CD4-positive, alpha-beta T cell treated with Interleukin-10 for 1 hour (primary cell): Measurements from ENCODE around the gene LOXL4.

Source experiments
- DNase-seq: peaks from one replicate; pipeline ENCODE4 v3.0.0-alpha.2; 2020

Gene LOXL4

GRCh38 chr10:98263088-98263487 is 4.9 kb downstream of the LOXL4 start:
- no peak for DNase-seq

- DNase-seq = no peak
Measured at GRCh38 chr10:98262571-98262970, 5.4 kb downstream of the LOXL4 start.

- no peak for DNase-seq
Measured at GRCh38 chr10:98261436-98262277, 6.3 kb downstream of the LOXL4 start.

- no peak for DNase-seq
Measured at GRCh38 chr10:98260752-98261151, 7.2 kb downstream of the LOXL4 start.

GRCh38 chr10:98260350-98260749 is 7.6 kb downstream of the LOXL4 start:
- DNase-seq = no peak

GRCh38 chr10:98259606-98260315 is 8.2 kb downstream of the LOXL4 start:
- DNase-seq = no peak

- DNase-seq = no peak
Measured at GRCh38 chr10:98258683-98259454, 9.1 kb downstream of the LOXL4 start.

GRCh38 chr10:98257961-98258360 is 10.0 kb downstream of the LOXL4 start:
- no peak for DNase-seq

- DNase-seq = no peak
Measured at GRCh38 chr10:98257198-98257597, 10.8 kb downstream of the LOXL4 start.

- DNase-seq = no peak
Measured at GRCh38 chr10:98256692-98257091, 11.3 kb downstream of the LOXL4 start.

GRCh38 chr10:98255146-98255877 is 12.7 kb downstream of the LOXL4 start:
- no peak for DNase-seq

GRCh38 chr10:98254234-98254974 is 13.6 kb downstream of the LOXL4 start:
- DNase-seq = no peak

- no peak for DNase-seq
Measured at GRCh38 chr10:98253499-98253898, 14.5 kb downstream of the LOXL4 start.

- DNase-seq = no peak
Measured at GRCh38 chr10:98252464-98252863, 15.5 kb downstream of the LOXL4 start.

- no peak for DNase-seq
Measured at GRCh38 chr10:98251399-98251798, 16.6 kb downstream of the LOXL4 start.

GRCh38 chr10:98249134-98249533 is 18.9 kb downstream of the LOXL4 start:
- no peak for DNase-seq

- no peak for DNase-seq
Measured at GRCh38 chr10:98248018-98248417, 20.0 kb downstream of the LOXL4 start.

- DNase-seq = no peak
Measured at GRCh38 chr10:98246911-98247805, 20.8 kb downstream of the LOXL4 start.

- no peak for DNase-seq
Measured at GRCh38 chr10:98244586-98244985, 23.4 kb downstream of the LOXL4 start.

- no peak for DNase-seq
Measured at GRCh38 chr10:98244141-98244540, 23.9 kb downstream of the LOXL4 start.

GRCh38 chr10:98242823-98243222 is 25.2 kb downstream of the LOXL4 start:
- no peak for DNase-seq
